Measurements from ENCODE around the gene NFX1.

DNA sequence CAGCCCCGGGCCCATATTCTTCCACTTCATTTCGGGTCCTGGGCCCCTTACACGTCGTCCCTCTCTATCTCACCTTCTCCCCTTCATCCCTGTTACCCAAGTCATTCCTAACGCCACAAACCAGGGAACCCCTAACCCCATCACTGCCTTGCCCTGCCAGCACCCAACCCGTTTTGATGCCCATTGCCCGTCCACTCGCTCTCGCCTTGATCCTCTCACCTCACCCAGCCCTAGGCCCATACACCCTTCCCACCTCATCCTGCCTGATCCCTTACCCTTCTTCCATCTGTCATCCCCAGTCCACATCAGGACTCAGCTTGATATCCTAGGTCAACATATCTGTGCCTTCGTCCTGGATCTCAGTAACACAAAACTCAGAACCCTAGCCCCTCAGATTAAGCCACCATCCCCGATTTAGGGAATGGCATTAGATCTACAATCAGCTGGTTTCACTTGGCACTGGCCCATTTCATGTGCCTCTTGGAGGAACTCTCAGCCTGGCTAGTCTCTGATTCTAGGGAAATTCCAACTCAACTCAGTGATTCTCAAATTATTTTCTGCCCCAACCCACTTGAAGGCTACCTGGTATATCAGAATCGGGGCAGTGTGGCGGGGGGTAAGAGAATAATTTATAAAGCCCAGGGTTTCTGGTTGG lies 25.0 kb upstream of the NFX1 start:
- TF ChIP-seq, protein P1, sequence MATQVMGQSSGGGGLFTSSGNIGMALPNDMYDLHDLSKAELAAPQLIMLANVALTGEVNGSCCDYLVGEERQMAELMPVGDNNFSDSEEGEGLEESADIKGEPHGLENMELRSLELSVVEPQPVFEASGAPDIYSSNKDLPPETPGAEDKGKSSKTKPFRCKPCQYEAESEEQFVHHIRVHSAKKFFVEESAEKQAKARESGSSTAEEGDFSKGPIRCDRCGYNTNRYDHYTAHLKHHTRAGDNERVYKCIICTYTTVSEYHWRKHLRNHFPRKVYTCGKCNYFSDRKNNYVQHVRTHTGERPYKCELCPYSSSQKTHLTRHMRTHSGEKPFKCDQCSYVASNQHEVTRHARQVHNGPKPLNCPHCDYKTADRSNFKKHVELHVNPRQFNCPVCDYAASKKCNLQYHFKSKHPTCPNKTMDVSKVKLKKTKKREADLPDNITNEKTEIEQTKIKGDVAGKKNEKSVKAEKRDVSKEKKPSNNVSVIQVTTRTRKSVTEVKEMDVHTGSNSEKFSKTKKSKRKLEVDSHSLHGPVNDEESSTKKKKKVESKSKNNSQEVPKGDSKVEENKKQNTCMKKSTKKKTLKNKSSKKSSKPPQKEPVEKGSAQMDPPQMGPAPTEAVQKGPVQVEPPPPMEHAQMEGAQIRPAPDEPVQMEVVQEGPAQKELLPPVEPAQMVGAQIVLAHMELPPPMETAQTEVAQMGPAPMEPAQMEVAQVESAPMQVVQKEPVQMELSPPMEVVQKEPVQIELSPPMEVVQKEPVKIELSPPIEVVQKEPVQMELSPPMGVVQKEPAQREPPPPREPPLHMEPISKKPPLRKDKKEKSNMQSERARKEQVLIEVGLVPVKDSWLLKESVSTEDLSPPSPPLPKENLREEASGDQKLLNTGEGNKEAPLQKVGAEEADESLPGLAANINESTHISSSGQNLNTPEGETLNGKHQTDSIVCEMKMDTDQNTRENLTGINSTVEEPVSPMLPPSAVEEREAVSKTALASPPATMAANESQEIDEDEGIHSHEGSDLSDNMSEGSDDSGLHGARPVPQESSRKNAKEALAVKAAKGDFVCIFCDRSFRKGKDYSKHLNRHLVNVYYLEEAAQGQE (IDR thresholded peaks at IDR 0.05; ENCODE audit: insufficient read depth in 1 of 2, low read depth in 2 of 2, low read length in 2 of 2), result no peak
- TF ChIP-seq TAF1 (IDR thresholded peaks at IDR 0.05; ENCODE audit: borderline replicate concordance, insufficient read depth, low read length) (no peak), POLR2AphosphoS5 (IDR thresholded peaks at IDR 0.05; ENCODE audit: low read depth, low read length) (no peak)

All from PFSK-1 (cell line).